Fibroblast of skin of back (primary cell): Measurements from ENCODE around the gene SENP2. TPM values are rescaled to one million over a fixed set of nuclear protein-coding genes. Genes with fewer than 3 reads are reported as not detected.
"Not testable (repeated sequence)": the region's sequence is repeated elsewhere in the genome, so short reads cannot be mapped to it uniquely, and the experiment has no call there.

Source experiments
- DNase-seq: peaks from one replicate; pipeline ENCODE4 v3.0.0-alpha.2; 2013
- polyA plus RNA-seq, 2 experiments: library from polyadenylated mRNA; unstranded; fragments of 120-200 nt; gene quantifications; one replicate each; pipeline ENCODE4 v1.2.1, GENCODE V29; 2013; ENCODE audit not compliant: insufficient read length in 2 of 2

SENP2 gene
- polyA plus RNA-seq (2013, experiment 1 of 2; ENCODE audit: insufficient read length): 22.6 TPM
- polyA plus RNA-seq (2013, experiment 2 of 2; ENCODE audit: insufficient read length): 24.4 TPM

- peak; percentile 99 for DNase-seq
Observed at GRCh38 chr3:185585859-185586685, at the start of gene SENP2. TSS of gene SENP2 (plus strand) at chr3:185586295. CDS start at chr3:185586414, 119 bp downstream.

GRCh38 chr3:185537369-185537970 is 48.6 kb upstream of the SENP2 start:
- DNase-seq: peak; percentile 78

GRCh38 chr3:185539934-185540333 is 46.2 kb upstream of the SENP2 start:
- DNase-seq: no peak

- DNase-seq: no peak
Observed at GRCh38 chr3:185540695-185541094, 45.4 kb upstream of the SENP2 start.

- peak; percentile 92 for DNase-seq
Observed at GRCh38 chr3:185549122-185549521, 37.0 kb upstream of the SENP2 start.

- peak; percentile 59 for DNase-seq
Observed at GRCh38 chr3:185549651-185550111, 36.4 kb upstream of the SENP2 start.

GRCh38 chr3:185552358-185552877 is 33.7 kb upstream of the SENP2 start, which contains the start of gene LIPH:
TSS of gene LIPH (minus strand) at chr3:185552588. CDS start at chr3:185552471, 117 bp downstream.
- DNase-seq: peak; percentile 35

GRCh38 chr3:185555101-185555501 is 31.0 kb upstream of the SENP2 start:
- DNase-seq: no peak

GRCh38 chr3:185555860-185556347 is 30.2 kb upstream of the SENP2 start:
- no peak for DNase-seq

GRCh38 chr3:185556640-185557039 is 29.5 kb upstream of the SENP2 start:
- DNase-seq: not testable (repeated sequence)

- DNase-seq: no peak
Observed at GRCh38 chr3:185558395-185558794, 27.7 kb upstream of the SENP2 start.

- DNase-seq: no peak
Observed at GRCh38 chr3:185559706-185560090, 26.4 kb upstream of the SENP2 start.

GRCh38 chr3:185560676-185561075 is 25.4 kb upstream of the SENP2 start:
- DNase-seq: no peak

- DNase-seq: no peak
Observed at GRCh38 chr3:185561374-185561943, 24.6 kb upstream of the SENP2 start.

GRCh38 chr3:185561958-185562357 is 24.1 kb upstream of the SENP2 start:
- no peak for DNase-seq

- DNase-seq: no peak
Observed at GRCh38 chr3:185572183-185572582, 13.9 kb upstream of the SENP2 start.

GRCh38 chr3:185575108-185575869 is 10.8 kb upstream of the SENP2 start:
- peak; percentile 49 for DNase-seq

- no peak for DNase-seq
Observed at GRCh38 chr3:185582236-185582635, 3.9 kb upstream of the SENP2 start.

- no peak for DNase-seq
Observed at GRCh38 chr3:185582871-185583270, 3.2 kb upstream of the SENP2 start.

GRCh38 chr3:185583925-185584324 is 2.2 kb upstream of the SENP2 start:
- DNase-seq: no peak

GRCh38 chr3:185584686-185585085 is 1.4 kb upstream of the SENP2 start:
- no peak for DNase-seq

- no peak for DNase-seq
Observed at GRCh38 chr3:185585518-185585858, 607 bp upstream of the SENP2 start.
